GM19395 (cell line): ENCODE measurements around the gene MCF2L.

ENCODE experiments used
- ATAC-seq: cut with Tn5 transposase; IDR thresholded peaks from one replicate; pipeline ENCODE4 v1.9.1; 2021; ENCODE audit warnings: mild to moderate bottlenecking, moderate library complexity; ENCODE audit not compliant: unreplicated experiment

MCF2L gene

DNA sequence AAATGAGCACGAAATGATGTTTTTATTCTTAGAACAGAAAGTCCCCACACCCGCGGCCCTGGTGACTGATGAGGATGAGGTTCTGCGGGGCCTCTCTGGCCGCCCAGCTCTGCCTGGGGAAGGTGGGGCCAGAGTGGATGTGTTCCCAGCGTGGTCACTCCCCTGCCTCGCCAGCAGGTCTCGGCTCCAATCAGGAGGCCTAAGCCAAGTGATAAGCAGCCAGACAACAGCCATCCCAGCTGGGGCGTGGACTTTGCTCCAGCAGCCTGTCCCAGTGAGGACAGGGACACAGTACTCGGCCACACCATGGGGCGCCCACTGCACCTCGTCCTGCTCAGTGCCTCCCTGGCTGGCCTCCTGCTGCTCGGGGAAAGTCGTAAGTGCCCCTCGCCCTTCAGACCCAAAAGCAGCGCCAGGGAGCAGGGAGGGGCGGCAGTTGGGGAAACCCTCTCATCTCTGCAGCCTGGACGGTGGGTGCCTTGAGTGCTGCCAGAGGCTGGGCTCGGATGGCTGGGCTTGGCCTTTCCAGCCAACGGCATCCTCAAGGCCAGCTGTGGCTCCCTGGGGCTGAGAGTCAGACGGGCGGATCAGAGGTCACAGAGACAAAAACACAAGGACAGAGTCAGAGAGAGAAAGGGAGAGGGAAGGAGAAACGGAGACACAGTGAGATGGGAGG lies 153.7 kb downstream of the MCF2L start, which contains the start of gene F10:
Gene F10 (plus strand): TSS at position 250 of the 676 bp plus-strand sequence. CDS start 57 bp downstream, at position 307.
- ATAC-seq, result no peak

DNA sequence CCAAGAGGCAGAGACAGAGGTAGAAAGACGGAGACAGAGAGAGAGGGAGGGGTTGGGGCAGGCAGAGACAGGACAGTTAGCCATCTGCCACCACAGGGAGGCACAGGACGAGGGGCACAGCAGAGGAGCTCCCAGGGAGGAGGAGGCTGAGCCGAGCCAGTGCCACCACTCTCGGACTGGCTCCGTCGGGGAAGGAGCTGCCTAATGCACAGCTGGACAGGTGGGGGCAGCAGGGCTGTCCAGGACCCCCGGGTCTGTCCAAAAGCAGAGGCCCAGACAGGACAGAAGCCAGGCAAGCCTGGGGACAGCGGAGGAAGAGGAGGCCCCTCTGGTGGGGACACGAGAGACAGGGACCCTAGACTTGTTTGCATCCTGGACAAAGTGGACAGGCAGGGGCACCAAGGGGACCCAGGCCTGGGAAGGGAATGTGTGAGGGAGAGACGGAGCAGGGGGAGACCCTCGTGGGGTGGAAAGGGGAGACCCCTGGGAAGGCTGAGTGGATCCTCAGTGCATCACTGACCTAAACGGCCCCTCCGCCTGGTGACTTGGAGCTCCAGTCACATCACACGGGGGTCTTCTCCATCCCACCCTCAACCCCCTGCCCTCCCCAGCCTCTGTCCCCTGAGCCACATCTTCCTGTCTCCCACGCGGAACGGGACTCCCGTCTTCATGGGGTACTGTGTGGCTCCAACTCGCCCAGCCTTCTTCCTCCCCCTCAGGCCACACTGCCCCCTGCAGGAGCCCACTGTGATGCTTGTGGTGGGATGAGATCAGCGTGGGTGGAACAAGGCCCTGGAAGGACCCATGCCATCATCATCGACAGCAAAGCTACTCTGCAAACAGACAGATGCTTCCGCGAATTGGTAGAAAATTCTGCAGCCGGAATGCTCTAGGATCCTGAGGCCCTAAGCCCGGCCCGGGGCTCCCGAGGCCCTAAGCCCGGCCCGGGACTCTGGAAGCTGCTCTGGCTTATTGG lies 154.5 kb downstream of the MCF2L start:
- ATAC-seq, result no peak

DNA sequence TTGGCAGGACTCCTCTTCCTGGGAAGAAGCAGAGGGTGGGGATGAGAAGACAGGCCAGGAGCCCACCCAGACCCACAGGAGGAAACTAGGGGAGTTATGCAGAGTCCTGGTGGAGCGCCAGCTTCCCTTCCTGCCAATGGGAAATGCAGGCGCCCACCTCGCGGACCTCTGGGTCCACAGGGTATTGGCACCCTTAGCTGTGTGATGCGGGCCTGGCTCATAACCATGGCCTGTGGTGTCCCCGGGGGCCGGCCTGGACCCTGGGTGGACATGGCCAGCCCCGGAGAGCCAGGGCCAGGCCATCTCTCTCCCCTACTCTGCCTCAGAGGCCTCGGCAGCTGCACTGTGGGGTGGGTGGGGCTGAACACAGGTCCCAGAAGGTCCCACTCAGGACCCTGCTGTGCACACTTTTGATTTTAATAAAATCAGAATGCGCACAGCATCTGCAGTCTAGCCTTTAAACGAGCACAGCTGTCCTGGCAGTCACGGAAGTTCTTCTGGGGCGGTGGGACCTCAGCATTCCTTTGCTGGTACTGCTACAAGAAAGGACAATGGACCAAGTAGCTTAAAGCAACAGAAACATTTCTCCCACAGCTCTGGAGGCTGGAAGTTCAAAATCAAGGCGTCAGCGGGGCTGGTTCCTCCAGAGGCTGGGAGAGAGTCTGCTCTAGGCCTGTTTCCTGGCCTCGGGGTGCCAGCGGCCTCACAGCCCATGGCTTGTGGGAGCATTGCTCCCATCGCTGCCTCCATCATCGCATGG lies 155.4 kb downstream of the MCF2L start:
- no peak for ATAC-seq

DNA sequence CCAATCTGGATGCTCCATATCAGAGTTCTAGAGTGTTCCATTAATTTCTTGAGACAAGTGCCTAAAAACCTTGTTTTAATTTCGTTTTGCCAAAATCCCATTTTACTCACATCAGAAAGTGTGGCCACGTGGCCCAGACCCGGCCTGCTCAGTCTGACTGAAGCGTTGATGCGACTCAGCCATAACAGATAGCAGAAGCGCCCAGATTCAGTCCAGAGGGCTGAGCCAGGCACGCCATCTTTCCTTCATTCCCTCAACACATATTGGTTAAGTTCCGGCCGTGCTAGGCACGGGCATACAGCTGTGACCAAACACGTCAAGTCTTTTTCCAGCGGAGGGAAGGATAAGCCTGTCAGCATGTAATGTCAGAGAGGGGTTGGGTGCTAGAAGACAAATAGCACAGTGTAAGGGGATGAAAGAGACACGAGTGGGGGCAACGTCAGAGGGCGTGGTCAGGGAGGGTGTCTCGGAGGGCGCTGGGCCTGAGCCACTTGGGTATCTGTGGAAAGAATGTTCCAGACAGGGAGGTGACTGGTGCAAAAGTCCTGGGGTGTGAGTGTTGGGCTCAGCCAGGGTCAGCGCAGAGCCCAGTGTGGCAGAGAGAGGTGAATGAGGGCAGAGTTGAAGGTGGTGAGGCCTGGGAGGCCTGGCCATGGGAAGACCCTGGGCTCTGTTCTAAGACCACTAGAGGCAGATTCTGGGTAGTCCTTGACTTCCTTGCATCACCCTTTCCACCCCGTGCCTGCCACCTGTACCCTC lies 156.7 kb downstream of the MCF2L start:
- no peak for ATAC-seq

DNA sequence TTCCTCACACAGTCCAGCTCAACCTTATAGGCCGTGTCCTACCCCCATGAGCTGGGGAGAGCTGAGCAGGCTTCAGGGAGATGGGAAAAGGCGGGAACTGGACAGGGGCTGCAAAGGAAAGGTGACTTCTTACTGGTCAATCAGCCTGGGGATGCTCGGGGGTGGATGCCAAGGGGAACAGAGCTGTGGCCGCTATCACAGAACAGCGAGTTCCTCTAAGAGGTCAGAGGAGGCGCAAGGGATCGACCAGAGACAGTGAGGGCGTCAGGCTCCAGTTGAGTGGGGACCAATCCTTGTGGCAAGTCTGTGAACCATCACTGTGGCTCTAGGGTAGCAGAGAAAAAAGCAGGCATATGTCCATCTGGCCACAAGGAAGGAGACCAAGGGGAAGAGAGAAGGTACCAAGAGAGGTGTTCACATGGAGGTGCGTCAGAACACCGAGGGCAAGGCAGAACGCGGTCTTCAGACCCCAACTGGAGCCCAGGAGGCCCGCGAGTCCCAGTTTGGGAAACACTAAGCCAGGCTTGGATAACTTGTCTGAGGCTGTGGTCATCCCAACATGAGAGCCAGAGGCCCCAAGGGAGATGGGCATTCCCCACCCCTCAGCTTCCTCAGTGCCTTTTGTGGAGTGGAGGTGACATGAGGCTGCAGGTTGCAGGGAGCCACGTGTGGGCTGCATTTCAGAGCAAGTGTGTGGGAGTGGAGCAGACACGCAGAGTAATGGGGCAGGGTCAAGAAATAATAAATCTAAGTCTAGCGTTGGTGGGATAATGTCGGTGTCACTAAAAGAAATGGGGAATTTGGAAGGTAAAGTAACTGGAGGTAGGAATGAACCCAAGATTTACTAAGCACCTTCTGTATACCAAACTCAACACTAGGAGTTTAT lies 157.5 kb downstream of the MCF2L start:
- no peak for ATAC-seq

DNA sequence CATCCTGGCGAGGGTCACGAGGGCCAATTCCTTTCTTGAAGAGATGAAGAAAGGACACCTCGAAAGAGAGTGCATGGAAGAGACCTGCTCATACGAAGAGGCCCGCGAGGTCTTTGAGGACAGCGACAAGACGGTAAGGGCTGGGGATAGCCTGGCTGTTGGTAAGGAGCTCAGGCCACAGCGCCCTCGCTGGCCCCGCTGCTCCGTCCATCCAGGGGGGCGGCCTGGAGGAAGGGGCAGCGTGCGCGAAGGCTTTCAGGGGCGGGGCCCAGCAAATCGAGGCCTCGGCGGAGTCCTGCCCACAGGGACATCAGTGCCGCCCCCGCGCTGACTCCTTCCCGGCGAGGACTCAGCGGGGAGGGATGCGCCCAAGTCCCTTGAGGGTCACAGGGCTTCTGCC lies 160.5 kb downstream of the MCF2L start:
- ATAC-seq, result no peak

DNA sequence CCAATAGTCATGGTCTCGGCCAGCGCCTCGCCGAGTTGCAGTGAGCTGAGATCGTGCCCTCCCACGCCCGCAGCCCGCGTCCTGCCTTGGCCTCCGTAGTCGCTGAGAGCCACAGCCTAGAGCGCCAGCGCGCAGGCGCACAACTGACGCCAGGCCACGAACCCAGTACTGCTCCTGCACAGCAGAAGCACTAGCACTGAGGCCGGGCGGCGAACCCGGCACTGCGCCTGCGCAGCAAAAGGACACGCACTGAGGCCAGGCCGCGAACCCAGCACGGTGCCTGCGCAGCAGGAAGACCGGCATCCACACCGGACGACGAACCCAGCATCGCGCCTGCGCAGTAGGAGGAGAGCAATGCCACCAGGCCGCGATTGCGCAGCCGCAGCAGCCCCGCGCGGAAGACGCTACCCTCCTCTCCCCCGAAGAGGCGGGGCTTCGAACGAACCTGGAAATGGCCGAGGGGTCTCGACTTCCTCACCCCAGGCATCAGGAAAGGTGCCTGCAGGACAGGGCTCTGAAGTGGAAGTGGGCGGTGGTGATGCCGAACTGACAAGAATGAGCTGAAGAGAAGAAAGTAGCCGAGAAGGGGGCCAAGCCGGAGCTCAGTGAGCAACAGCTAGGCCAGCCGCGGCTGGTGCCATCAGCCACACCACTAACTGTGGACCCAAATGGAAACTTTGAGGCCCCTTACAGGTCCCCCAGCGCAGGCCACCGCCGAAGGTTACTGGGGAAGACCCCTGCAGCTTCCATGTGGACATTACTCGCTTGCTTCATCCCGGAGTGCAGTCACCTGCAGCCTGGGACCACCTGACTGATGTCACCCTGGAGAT lies 161.1 kb downstream of the MCF2L start:
- ATAC-seq, result no peak

DNA sequence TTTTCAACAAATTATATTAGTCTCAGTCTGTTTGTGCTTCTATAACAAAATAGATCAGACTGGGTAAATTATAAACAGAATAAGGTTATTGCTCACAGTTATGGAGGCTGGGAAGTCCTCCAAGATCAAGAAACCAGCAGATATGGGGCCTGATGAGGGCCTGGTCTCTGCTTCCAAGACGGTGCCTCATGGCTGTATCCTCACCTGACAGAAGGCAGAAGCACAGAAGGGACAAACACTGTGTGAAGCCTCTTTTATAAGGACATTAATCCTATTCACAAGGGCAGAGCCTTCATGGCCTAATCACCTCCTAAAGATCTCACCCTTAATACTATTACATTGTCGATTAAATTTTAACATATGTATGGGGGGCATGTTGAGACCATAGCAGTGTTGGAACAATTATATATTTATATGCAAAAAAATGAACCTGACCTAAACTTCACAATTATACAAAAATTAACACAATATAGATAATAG lies 166.3 kb downstream of the MCF2L start:
- ATAC-seq, result no peak

DNA sequence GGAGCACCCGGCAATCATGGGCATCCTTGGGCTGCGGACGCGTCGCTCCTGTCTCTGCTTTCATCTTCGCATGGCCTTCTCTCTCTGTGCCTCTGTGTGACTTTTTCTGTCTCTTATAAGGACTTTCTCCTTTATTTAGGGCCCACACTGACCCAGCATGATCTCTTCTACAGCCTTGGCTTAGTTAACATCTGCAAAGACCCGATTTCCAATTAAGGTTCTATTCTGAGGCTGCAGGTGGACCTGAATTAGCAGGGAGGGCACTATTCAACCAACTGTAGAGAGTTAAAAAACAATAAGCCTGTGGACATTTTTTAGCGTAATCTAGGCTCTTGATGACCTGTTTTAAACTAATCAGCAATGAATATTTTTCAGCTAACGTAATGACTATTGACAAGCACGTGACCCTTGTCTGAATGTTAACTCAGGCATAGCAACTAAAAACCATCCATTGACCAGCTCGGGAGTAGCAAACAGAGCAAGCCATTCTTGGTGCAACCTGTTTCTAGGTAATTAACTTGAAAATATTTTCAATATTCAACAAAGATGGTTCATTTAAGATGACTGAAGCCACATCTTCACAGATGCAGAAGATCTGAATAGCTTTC lies 168.8 kb downstream of the MCF2L start:
- no peak for ATAC-seq

DNA sequence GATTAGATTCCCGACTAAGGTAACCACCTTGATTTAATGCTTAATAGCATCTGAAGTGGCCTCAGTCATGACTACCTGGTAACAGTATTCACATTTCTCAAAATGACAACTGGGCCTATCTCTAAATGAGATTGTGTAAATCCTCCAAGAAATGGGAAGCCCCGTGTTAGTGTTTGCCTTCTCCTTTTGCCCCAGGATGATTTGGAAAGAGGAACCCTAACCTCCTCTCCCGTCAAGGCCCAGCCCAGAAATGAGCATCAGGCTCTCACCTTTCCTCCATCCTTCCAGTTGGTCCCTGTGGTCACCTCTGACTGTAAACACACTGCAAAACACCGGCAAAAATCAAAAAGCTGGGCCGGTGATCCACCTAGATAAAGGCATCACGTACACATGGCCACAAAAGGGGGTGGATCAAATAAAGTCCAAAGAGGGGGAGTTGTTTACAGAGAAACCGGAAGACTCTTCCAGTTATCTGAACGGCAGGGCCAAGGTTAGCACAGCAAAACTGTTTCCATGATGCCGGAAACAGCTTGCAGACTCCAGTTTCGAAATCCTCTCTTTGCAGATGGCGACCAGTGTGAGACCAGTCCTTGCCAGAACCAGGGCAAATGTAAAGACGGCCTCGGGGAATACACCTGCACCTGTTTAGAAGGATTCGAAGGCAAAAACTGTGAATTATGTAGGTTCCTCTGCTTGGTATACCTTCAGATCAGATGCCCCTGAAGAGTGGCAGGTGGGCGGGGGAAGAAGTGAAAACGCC lies 170.0 kb downstream of the MCF2L start:
- ATAC-seq, result no peak

DNA sequence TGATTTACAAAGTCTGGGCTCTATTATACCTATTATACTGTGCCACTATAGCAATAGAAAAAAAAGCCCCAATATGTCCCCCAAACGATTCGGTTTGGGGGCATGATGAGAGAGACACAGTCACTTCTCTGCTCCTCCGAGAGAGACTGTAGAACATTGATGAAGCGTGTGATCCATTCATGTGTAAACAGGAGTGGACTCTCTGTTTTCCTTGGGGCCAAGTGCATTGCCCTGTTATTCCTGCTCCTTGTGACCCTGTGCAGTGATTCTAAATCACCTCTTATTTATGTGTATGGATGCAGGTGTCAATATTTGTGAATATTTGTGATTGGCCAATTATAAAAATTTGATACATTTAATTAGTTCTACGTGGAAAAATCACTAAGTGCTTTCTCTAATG lies 170.6 kb downstream of the MCF2L start:
- ATAC-seq, result no peak

DNA sequence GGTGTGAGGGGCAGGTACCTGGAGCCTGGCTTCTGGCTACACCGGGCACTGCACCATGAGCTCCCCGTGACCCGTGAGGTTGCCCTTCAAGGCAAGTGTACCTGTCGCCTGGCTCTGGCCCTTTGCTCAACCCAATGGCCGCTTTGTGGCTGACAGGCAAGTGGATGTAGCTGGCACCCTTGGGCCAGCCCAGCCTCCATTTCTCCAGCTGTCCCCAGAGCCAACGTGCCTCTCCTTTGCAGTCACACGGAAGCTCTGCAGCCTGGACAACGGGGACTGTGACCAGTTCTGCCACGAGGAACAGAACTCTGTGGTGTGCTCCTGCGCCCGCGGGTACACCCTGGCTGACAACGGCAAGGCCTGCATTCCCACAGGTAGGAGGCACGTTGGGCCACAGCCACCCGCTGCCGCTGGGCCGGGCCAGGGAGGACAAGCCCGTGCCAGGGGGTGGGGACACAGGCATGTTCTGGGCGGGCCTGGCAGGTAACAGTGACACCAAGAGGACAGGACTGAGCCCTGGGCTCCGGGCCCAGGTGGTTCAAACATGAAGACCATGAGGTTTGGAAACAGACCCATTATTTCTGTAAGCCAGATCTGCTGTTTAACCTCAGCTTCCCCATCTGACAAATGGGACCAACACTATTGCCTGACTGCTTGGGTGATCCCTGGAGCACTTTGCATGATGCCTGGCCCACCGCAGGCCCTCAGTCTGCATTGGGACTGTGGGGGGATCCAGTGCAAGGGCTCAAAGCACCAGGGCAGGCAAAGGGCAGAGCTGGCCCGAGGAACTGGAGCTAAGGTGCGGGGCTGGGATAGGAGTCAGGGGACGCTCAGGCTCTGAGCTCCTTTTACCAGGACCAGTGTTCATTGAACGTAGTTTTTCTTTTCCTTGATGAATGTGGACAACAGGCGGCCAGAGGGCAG lies 171.9 kb downstream of the MCF2L start:
- ATAC-seq, result no peak

DNA sequence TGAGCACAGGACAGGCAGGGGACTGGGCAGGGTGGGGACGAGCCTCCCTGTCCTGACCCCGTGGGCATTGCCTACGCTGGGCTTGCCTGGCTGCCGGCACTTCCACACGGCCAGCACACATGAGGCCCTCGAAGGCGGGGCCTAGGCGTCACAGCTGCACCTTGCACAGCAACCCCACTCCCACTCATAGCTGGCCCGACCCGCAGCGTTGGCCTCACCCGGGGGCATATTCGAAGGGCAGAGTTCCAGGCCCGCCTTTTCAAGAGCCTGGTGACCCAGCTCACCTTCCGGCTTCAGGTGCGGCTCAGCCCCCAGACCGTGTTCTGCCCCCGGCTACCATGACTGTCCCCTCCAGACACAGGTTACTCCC lies 172.6 kb downstream of the MCF2L start:
- no peak for ATAC-seq

DNA sequence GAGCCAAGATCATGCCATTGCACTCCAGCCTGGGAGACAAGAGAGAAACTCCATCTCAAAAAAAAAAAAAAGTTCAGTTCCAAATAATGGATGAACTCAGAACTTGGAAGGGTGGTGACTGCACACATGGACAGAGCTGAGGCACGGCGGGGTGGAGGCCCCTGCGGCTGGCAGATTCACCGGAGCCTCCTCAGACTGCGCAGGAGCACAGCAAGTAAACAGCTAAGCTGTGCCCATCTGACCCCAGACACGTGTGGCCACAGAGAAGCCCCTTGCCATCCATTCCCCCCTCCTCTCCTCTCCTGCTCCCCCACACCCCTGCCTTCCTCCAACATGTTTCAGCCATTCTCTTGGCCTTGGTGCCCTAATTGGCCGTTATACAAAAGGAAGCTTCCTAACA lies 173.9 kb downstream of the MCF2L start:
- no peak for ATAC-seq

DNA sequence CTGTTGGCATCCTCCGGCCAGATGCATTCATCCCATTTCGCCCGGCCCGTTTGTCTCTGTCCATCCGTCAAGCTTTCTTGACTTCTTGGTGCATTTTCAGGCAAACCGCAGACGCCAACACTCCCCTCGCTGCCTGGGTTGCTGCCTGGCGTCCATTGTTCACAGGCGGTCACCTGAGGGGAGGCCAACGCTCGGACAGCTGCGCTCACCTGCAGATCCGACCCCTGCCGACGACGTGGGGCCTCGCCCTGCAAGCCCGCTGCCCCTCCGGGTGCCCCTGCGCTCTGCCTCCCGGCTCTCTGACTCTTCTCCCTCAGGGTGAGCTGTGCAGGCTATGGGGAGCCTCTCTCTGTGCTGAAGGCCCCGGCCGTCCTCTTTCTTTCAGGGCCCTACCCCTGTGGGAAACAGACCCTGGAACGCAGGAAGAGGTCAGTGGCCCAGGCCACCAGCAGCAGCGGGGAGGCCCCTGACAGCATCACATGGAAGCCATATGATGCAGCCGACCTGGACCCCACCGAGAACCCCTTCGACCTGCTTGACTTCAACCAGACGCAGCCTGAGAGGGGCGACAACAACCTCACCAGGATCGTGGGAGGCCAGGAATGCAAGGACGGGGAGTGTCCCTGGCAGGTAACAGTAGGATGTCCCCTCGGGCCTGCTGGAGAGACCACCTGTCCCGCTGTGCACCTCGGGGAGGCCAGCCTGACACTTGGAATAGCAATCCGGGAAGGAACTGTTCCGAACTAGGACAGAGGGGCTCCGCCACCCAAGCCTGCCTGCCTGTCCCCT lies 174.6 kb downstream of the MCF2L start:
- ATAC-seq, result no peak

DNA sequence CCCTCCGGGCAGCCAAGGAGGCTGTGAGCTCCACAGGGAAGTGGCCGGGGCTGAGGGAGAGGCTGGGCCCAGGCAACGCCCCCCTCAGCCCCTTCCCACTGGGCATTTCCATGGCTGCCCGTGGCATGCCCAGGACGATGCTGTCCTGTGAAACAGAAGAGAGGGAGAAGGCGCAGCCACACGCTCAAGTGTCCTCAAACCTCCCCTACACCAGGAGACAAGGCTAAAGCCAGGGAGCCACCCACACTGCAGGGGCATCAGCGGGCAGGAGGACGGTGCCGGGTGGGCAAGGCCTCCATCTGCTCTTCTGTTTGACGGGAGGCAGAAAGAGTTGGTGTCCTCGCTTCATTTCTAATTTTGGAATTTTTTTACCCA lies 175.2 kb downstream of the MCF2L start:
- no peak for ATAC-seq
